Measurements from ENCODE around the gene OR6K3.

DNA sequence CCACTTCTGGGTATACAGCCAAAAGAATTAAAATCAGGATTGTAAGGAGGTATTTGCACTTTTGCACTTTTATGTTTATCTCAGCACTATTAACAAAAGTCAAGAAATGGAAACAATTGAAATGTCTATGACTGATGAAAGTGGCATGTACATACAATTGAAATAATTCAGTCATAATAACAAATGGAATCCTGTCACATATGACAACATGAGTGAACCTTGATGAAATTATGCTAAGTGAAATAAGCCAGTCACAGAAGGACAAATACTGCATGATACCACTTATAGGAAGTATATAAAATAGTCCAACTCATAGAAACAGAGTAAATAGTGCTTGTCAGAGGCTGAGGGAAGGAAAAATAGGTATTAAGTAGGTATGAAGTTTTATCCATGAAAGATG is 30.6 kb downstream of the OR6K3 start:
- TF ChIP-seq, protein P1, sequence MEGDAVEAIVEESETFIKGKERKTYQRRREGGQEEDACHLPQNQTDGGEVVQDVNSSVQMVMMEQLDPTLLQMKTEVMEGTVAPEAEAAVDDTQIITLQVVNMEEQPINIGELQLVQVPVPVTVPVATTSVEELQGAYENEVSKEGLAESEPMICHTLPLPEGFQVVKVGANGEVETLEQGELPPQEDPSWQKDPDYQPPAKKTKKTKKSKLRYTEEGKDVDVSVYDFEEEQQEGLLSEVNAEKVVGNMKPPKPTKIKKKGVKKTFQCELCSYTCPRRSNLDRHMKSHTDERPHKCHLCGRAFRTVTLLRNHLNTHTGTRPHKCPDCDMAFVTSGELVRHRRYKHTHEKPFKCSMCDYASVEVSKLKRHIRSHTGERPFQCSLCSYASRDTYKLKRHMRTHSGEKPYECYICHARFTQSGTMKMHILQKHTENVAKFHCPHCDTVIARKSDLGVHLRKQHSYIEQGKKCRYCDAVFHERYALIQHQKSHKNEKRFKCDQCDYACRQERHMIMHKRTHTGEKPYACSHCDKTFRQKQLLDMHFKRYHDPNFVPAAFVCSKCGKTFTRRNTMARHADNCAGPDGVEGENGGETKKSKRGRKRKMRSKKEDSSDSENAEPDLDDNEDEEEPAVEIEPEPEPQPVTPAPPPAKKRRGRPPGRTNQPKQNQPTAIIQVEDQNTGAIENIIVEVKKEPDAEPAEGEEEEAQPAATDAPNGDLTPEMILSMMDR (IDR thresholded peaks at IDR 0.05) = no peak
- TF ChIP-seq CEBPB (IDR thresholded peaks at IDR 0.05) = no peak
- TF ChIP-seq MYC (IDR thresholded peaks at IDR 0.05; ENCODE audit: borderline replicate concordance, low read length) = no peak
- TF ChIP-seq EP300 (IDR thresholded peaks at IDR 0.05) = no peak
- TF ChIP-seq FOSB (CRISPR knock-in tag; IDR thresholded peaks at IDR 0.05) = no peak
- TF ChIP-seq HOXA7 (CRISPR knock-in tag; IDR thresholded peaks at IDR 0.05) = no peak

All from A549 (cell line).